H1 (cell line): ENCODE data around the gene AP1G2. TPM values are rescaled to one million over a fixed set of nuclear protein-coding genes. Genes with fewer than 3 reads are reported as not detected.
A peak's percentile ranks its signal among the peaks of the same experiment; 100 is the strongest.

Experiments
- CTCF ChIA-PET: fragments of 300-600 bp; sonication (Branson Sonifier 250); formaldehyde crosslinking; loops from one replicate; lab custom pipeline; 2021; ENCODE audit not compliant: partially characterized antibody; lab: Charles Lee
- POLR2A ChIA-PET: fragments of 300-600 bp; sonication (Branson Sonifier 250); formaldehyde crosslinking; loops from one replicate; lab custom pipeline; 2021; ENCODE audit warnings: inconsistent platforms; ENCODE audit not compliant: partially characterized antibody; lab: Charles Lee
- DNase-seq, 2 experiments: peaks; one replicate each; pipeline versions ENCODE4 v3.0.0 to v3.0.0-alpha.2; 2010 to 2022; ENCODE audit warnings: low spot score in 2 of 2, low read depth in 1 of 2, mixed read lengths in 1 of 2
- FAIRE-seq: peaks from 2 replicates; lab custom pipeline; 2011; peaks lifted over from hg19 to GRCh38; lab: Jason Lieb, UNC
- H2AFZ ChIP-seq: 2 replicates; pipeline ENCODE4 v1.8.1; 2012; ENCODE audit warnings: low read length, inconsistent platforms
- H2AK5ac ChIP-seq: 2 replicates; pipeline ENCODE4 v1.6.1; 2013; ENCODE audit warnings: low read depth, low read length
- H2BK120ac ChIP-seq: replicated peaks from 2 replicates; pipeline ENCODE3; 2013; ENCODE audit warnings: low read depth, low read length, inconsistent platforms
- H2BK12ac ChIP-seq: 2 replicates; pipeline ENCODE4 v1.6.1; 2013; ENCODE audit warnings: low read depth, low read length
- H2BK15ac ChIP-seq: 2 replicates; pipeline ENCODE4 v1.6.1; 2013; ENCODE audit warnings: low read length
- H2BK20ac ChIP-seq: 2 replicates; pipeline ENCODE4 v1.6.1; 2013; ENCODE audit warnings: low read length
- H2BK5ac ChIP-seq: 2 replicates; pipeline ENCODE4 v1.6.1; 2013; ENCODE audit warnings: low read depth, low read length
- H3K14ac ChIP-seq: 2 replicates; pipeline ENCODE4 v1.6.1; 2013; ENCODE audit warnings: inconsistent platforms; ENCODE audit not compliant: insufficient read length
- H3K18ac ChIP-seq: 2 replicates; pipeline ENCODE4 v1.6.1; 2013; ENCODE audit warnings: low read length; ENCODE audit errors: extremely low read depth
- H3K23ac ChIP-seq: 2 replicates; pipeline ENCODE4 v1.6.1; 2013; ENCODE audit warnings: inconsistent platforms; ENCODE audit not compliant: insufficient read length
- H3K23me2 ChIP-seq: 2 replicates; pipeline ENCODE4 v1.6.1; 2013; ENCODE audit warnings: low read depth, low read length
- H3K27ac ChIP-seq: 2 replicates; pipeline ENCODE4 v1.6.1; 2011; ENCODE audit warnings: low read depth, low read length, inconsistent platforms
- H3K27me3 ChIP-seq, 4 experiments: replicated peaks in 1 of 4; 1 replicate in 1 of 4; 2 replicates in 3 of 4; pipeline versions ENCODE4 v1.6.1 to v1.8.1; 2011 to 2013; ENCODE audit warnings: low read length in 3 of 4, mild to moderate bottlenecking in 3 of 4, inconsistent platforms in 2 of 4, mixed read lengths in 2 of 4, moderate library complexity in 1 of 4; ENCODE audit not compliant: control insufficient read depth in 3 of 4, insufficient read depth in 3 of 4; ENCODE audit errors: extremely low read depth in 1 of 4
- H3K36me3 ChIP-seq, 4 experiments: 2 replicates each; pipeline versions ENCODE4 v1.6.1 to v1.8.1; 2011 to 2013; ENCODE audit warnings: mild to moderate bottlenecking in 4 of 4, low read length in 3 of 4, moderate library complexity in 2 of 4, control low read depth in 1 of 4, inconsistent platforms in 1 of 4; ENCODE audit not compliant: insufficient read depth in 4 of 4, control insufficient read depth in 2 of 4
- H3K4ac ChIP-seq: replicated peaks from 2 replicates; pipeline ENCODE3; 2013; ENCODE audit warnings: low read length, low read depth, mixed read lengths, inconsistent platforms; ENCODE audit not compliant: insufficient read length
- H3K4me1 ChIP-seq, 4 experiments: replicated peaks in 1 of 4; 1 replicate in 1 of 4; 2 replicates in 3 of 4; pipeline versions ENCODE4 v1.6.1 to v1.8.1; 2011 to 2013; ENCODE audit warnings: low read length in 3 of 4, inconsistent platforms in 2 of 4, mixed read lengths in 1 of 4; ENCODE audit not compliant: insufficient read depth in 4 of 4, control insufficient read depth in 3 of 4
- H3K4me2 ChIP-seq, 2 experiments: 2 replicates each; pipeline versions ENCODE4 v1.6.1 to v1.8.1; 2011 to 2013; ENCODE audit warnings: low read depth in 2 of 2, low read length in 2 of 2, control low read depth in 1 of 2, inconsistent platforms in 1 of 2, mild to moderate bottlenecking in 1 of 2; ENCODE audit not compliant: insufficient read depth in 1 of 2
- H3K4me3 ChIP-seq, 4 experiments: fragments of 200-600, 300-600 bp in 1 of 4; sonication (generic), shearing (Covaris generic), sonication (Bioruptor Twin) in 1 of 4; 2 replicates each; pipeline versions ENCODE4 v1.5.1 to v1.8.1; 2011 to 2016; ENCODE audit warnings: low read length in 4 of 4, low read depth in 3 of 4, control low read depth in 2 of 4, inconsistent platforms in 2 of 4, mild to moderate bottlenecking in 2 of 4, mixed read lengths in 1 of 4, moderate library complexity in 1 of 4; ENCODE audit not compliant: insufficient read depth in 2 of 4; ENCODE audit errors: extremely low read depth in 1 of 4
- H3K56ac ChIP-seq: replicated peaks from 2 replicates; pipeline ENCODE3; 2013; ENCODE audit warnings: low read depth, mild to moderate bottlenecking, mixed read lengths, low read length, inconsistent platforms; ENCODE audit not compliant: insufficient read length
- H3K79me1 ChIP-seq: 2 replicates; pipeline ENCODE4 v1.6.1; 2013; ENCODE audit warnings: low read depth, low read length, control low read depth
- H3K79me2 ChIP-seq, 2 experiments: 2 replicates each; pipeline versions ENCODE4 v1.6.1 to v1.8.1; 2012 to 2013; ENCODE audit warnings: low read length in 2 of 2, mild to moderate bottlenecking in 2 of 2, inconsistent platforms in 1 of 2; ENCODE audit not compliant: insufficient read depth in 2 of 2, control insufficient read depth in 1 of 2
- H3K9ac ChIP-seq, 4 experiments: replicated peaks in 1 of 4; 1 replicate in 1 of 4; 2 replicates in 3 of 4; pipeline versions ENCODE4 v1.6.1 to v1.8.1; 2011 to 2013; ENCODE audit warnings: low read depth in 3 of 4, low read length in 3 of 4, control low read depth in 2 of 4, mild to moderate bottlenecking in 2 of 4, moderate library complexity in 2 of 4, inconsistent platforms in 1 of 4; ENCODE audit errors: extremely low read depth in 1 of 4
- H3K9me3 ChIP-seq, 2 experiments: 2 replicates each; pipeline versions ENCODE4 v1.6.1 to v1.8.1; 2012 to 2013; ENCODE audit warnings: mild to moderate bottlenecking in 2 of 2, moderate library complexity in 2 of 2, control low read depth in 1 of 2, inconsistent platforms in 1 of 2, low read depth in 1 of 2, low read length in 1 of 2, mixed read lengths in 1 of 2; ENCODE audit not compliant: insufficient read depth in 2 of 2
- H4K20me1 ChIP-seq, 2 experiments: replicated peaks in 1 of 2; 2 replicates each; pipeline versions ENCODE3 to v1.8.1; 2011 to 2013; ENCODE audit warnings: inconsistent platforms in 2 of 2, low read length in 2 of 2, mild to moderate bottlenecking in 1 of 2; ENCODE audit not compliant: insufficient read depth in 2 of 2, control insufficient read depth in 1 of 2
- H4K5ac ChIP-seq: 2 replicates; pipeline ENCODE4 v1.6.1; 2013; ENCODE audit warnings: low read length, low read depth, mixed read lengths, inconsistent platforms; ENCODE audit not compliant: insufficient read length
- H4K8ac ChIP-seq: 2 replicates; pipeline ENCODE4 v1.8.0; 2013; ENCODE audit warnings: mild to moderate bottlenecking, moderate library complexity, low read length, inconsistent platforms; ENCODE audit not compliant: insufficient read depth; ENCODE audit errors: extremely low read depth
- H4K91ac ChIP-seq: replicated peaks from 2 replicates; pipeline ENCODE3; 2013; ENCODE audit warnings: low read length, mixed read lengths, inconsistent platforms; ENCODE audit not compliant: insufficient read length
- BACH1 ChIP-seq: IDR thresholded peaks from 2 replicates; pipeline ENCODE4 v1.6.1; 2012; ENCODE audit warnings: low read length, improper control_type of control experiment
- BCL11A ChIP-seq, 2 experiments: IDR thresholded peaks; one replicate each; pipeline ENCODE4 v1.6.1; 2011; ENCODE audit warnings: low read depth in 2 of 2, low read length in 2 of 2, mild to moderate bottlenecking in 2 of 2
- CEBPB ChIP-seq: IDR thresholded peaks from 2 replicates; pipeline ENCODE4 v1.6.1; 2012; ENCODE audit warnings: low read depth, low read length
- CTCF ChIP-seq, 3 experiments: IDR thresholded peaks; 1 replicate in 2 of 3; 2 replicates in 1 of 3; pipeline versions ENCODE4 v1.5.1 to v1.6.1; 2011; ENCODE audit warnings: low read length in 3 of 3, mild to moderate bottlenecking in 3 of 3, inconsistent platforms in 2 of 3, low read depth in 1 of 3, moderate library complexity in 1 of 3; ENCODE audit not compliant: insufficient read depth in 1 of 3; ENCODE audit errors: control extremely low read depth in 1 of 3
- EP300 ChIP-seq, 2 experiments: IDR thresholded peaks; 1 replicate in 1 of 2; 2 replicates in 1 of 2; pipeline ENCODE4 v1.6.1; 2011 to 2012; ENCODE audit warnings: low read depth in 2 of 2, low read length in 2 of 2, mild to moderate bottlenecking in 2 of 2, borderline replicate concordance in 1 of 2, inconsistent platforms in 1 of 2, moderate library complexity in 1 of 2
- HDAC6 ChIP-seq: IDR thresholded peaks from one replicate; pipeline ENCODE4 v1.7.1; 2012; ENCODE audit warnings: low read depth, mild to moderate bottlenecking, inconsistent platforms, low read length, moderate library complexity
- RAD21 ChIP-seq, 2 experiments: IDR thresholded peaks in 1 of 2; conservative IDR thresholded peaks in 1 of 2; 2 replicates each; pipeline ENCODE4 v1.6.1; 2011; ENCODE audit warnings: low read depth in 2 of 2, low read length in 2 of 2, improper control_type of control experiment in 1 of 2, inconsistent platforms in 1 of 2, mild to moderate bottlenecking in 1 of 2, moderate library complexity in 1 of 2
- SIRT6 ChIP-seq: IDR thresholded peaks from one replicate; pipeline ENCODE4 v1.7.1; 2012; ENCODE audit warnings: low read length, inconsistent platforms
- TCF12 ChIP-seq: IDR thresholded peaks from 2 replicates; pipeline ENCODE4 v1.6.1; 2011; ENCODE audit warnings: low read depth, mild to moderate bottlenecking, low read length
- WGBS, 2 experiments: shearing (Covaris generic) in 1 of 2; methylation state at CpG; one replicate each; pipeline versions ENCODE4 v1.1.6 to v1.1.7; 2013 to 2015; ENCODE audit warnings: low lambda C conversion rate in 2 of 2, mixed read lengths in 2 of 2, inconsistent platforms in 1 of 2, low coverage in 1 of 2, missing lambda C conversion rate in 1 of 2; ENCODE audit not compliant: insufficient replicate concordance in 2 of 2, insufficient coverage in 1 of 2, insufficient read length in 1 of 2; ENCODE audit errors: extremely low coverage in 1 of 2, missing lambda C conversion rate in 1 of 2; 5-methylcytosine and 5-hydroxymethylcytosine counted together
- polyA plus RNA-seq, 7 experiments: library from polyadenylated mRNA; depleted of rRNA in 3 of 7; stranded (reverse) in 5 of 7; unstranded in 2 of 7; fragments of >200 nt in 5 of 7; fragments of 200-250 nt in 2 of 7; gene quantifications; 1 replicate in 5 of 7; 2 replicates in 1 of 7; 4 replicates in 1 of 7; pipeline versions ENCODE4 v1.2.1 to v1.2.3, GENCODE V29; 2011 to 2013; ENCODE audit warnings: missing spikeins in 2 of 7, mixed read lengths in 2 of 7
- total RNA-seq: library from RNA; stranded (reverse); fragmentation: NEBNext Ultra II Directional; extraction: Animal tissue kit (Norgen Biotek cat#: 25700); gene quantifications from 2 replicates; pipeline ENCODE4 v1.2.1, GENCODE V29; 2021

AP1G2 gene
- total and polyA plus RNA-seq, 2 of the 8 experiments (the other 6 are each of a cell fraction or from before 2014, with no cell fraction given) = 70.9 to 134 TPM

GRCh38 chr14:23538050-23538718 is 29.4 kb downstream of the AP1G2 start:
- H3K56ac ChIP-seq = peak overlapping the region; percentile 97
- H3K18ac ChIP-seq = peak overlapping the region; percentile 100
- H3K4me1 ChIP-seq = peaks cover 7 to 19% (median 13%) of the 10 kb centered on the region in 4 experiments; a peak in 6 of 7 replicates
- H4K91ac ChIP-seq = peak overlapping the region; percentile 100
- peak overlapping the region; percentile 95 for H3K4ac ChIP-seq
- H2AFZ ChIP-seq = no peak overlapping the region
- H3K36me3 ChIP-seq = peaks cover 0 to 23% (median 7%) of the 10 kb centered on the region in 4 experiments; a peak in 4 of 8 replicates
- H3K79me1 ChIP-seq = peaks cover 4% of the 10 kb centered on the region
- peak overlapping the region; percentile 94 for H4K5ac ChIP-seq
- no peak for DNase-seq
- H3K4me3 ChIP-seq = peak overlapping the region; percentile 63 to 80 (median 72)
- H3K9me3 ChIP-seq = no peaks in the 10 kb centered on the region
- H3K79me2 ChIP-seq = peaks cover 3 to 27% of the 10 kb centered on the region in 2 experiments; a peak in 2 of 4 replicates
- peak overlapping the region; percentile 94; the same call in 1 of the 2 replicates for H2BK15ac ChIP-seq
- H2BK12ac ChIP-seq = peak overlapping the region; percentile 100
- peak overlapping the region; percentile 75 to 94 (median 92) for H3K9ac ChIP-seq
- POLR2A ChIA-PET = interaction anchor here (0.7 to 52.7 kb wide), 13 partner anchors 9 to 568 kb away, joined by 3 to 1523 read pairs (median 7); partner anchors contain the start of genes AP1G2, JPH4, NGDN and PABPN1
- peak overlapping the region; percentile 100 for H2AK5ac ChIP-seq
- peak overlapping the region; percentile 96 to 99 for H3K4me2 ChIP-seq
- H2BK5ac ChIP-seq = peak overlapping the region; percentile 100
- peak overlapping the region; percentile 98 for H2BK20ac ChIP-seq
- peaks cover 17% of the 10 kb centered on the region for H3K23me2 ChIP-seq
- H3K14ac ChIP-seq = peak overlapping the region; percentile 10
- H4K20me1 ChIP-seq = no peaks in the 10 kb centered on the region
- CTCF ChIA-PET = interaction anchor here (0.5 to 70.5 kb wide), 10 partner anchors 11 to 1384 kb away, joined by 3 to 2092 read pairs (median 6); partner anchors contain the start of genes AP1G2, NGDN, THTPA and ZFHX2
- no peak overlapping the region for H3K23ac ChIP-seq
- peak overlapping the region; percentile 90; the same call in 1 of the 2 replicates for H4K8ac ChIP-seq
- 6 to 100% methylated on average over 1 to 10 of the region's 10 CpGs for WGBS, 2 experiments
- FAIRE-seq = peak; percentile 50
- H3K27me3 ChIP-seq = no peaks in the 10 kb centered on the region
- H3K27ac ChIP-seq = peak overlapping the region; percentile 99
- peak overlapping the region; percentile 98 for H2BK120ac ChIP-seq
- TF ChIP-seq CEBPB (no peak), BCL11A (IDR thresholded peaks at IDR 0.05; ENCODE audit: low read depth in 2 of 2, low read length in 2 of 2) (no peak), EP300 (IDR thresholded peaks at IDR 0.05; ENCODE audit: borderline replicate concordance in 1 of 2, low read depth in 2 of 2, low read length in 2 of 2) (no peak), BACH1 (no peak), RAD21 (IDR thresholded peaks at IDR 0.05 in 1 of 2, conservative IDR thresholded peaks at IDR 0.05 in 1 of 2; ENCODE audit: low read depth in 2 of 2, low read length in 2 of 2) (no peak), SIRT6 (no peak), TCF12 (no peak), HDAC6 (no peak), CTCF (IDR thresholded peaks at IDR 0.05; ENCODE audit: control extremely low read depth in 1 of 3, insufficient read depth in 1 of 3, low read depth in 1 of 3, low read length in 3 of 3) (no peak)
